C4-2B (cell line): ENCODE data around the gene COMT.

Experiments
- CTCF ChIP-seq: fragments of 450-650 bp; conservative IDR thresholded peaks from 2 replicates; pipeline ENCODE4 v1.5.1; 2017; ENCODE audit warnings: mild to moderate bottlenecking
- ZFX ChIP-seq: fragments of 450-650 bp; IDR thresholded peaks from 2 replicates; pipeline ENCODE4 v1.6.1; 2017

GRCh38 chr22:19988965-19989724 is 47.6 kb downstream of the COMT start:
- TF ChIP-seq CTCF (no peak), ZFX (no peak)
